Measurements from ENCODE around the gene RAP1A.

DNA sequence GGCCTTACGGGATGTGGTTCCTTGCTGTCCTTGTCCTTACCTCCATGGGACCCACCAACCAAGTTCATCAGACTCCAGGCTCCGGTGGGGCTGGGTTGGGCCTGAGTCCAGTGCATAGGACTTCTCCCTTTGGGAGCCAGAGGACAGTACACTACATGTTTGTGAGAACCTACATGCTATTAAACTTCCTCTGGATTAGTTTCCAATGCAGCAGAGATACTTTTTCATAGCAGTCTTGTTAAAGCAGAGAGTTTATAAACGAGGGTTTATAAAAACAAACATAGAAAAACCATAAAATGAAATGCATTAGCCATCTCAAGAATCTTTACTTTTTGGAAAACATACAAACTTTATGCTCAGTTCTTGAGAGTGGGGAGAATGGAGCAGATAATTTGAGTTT lies 86.3 kb downstream of the RAP1A start:
- TF ChIP-seq, protein P1, sequence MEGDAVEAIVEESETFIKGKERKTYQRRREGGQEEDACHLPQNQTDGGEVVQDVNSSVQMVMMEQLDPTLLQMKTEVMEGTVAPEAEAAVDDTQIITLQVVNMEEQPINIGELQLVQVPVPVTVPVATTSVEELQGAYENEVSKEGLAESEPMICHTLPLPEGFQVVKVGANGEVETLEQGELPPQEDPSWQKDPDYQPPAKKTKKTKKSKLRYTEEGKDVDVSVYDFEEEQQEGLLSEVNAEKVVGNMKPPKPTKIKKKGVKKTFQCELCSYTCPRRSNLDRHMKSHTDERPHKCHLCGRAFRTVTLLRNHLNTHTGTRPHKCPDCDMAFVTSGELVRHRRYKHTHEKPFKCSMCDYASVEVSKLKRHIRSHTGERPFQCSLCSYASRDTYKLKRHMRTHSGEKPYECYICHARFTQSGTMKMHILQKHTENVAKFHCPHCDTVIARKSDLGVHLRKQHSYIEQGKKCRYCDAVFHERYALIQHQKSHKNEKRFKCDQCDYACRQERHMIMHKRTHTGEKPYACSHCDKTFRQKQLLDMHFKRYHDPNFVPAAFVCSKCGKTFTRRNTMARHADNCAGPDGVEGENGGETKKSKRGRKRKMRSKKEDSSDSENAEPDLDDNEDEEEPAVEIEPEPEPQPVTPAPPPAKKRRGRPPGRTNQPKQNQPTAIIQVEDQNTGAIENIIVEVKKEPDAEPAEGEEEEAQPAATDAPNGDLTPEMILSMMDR (IDR thresholded peaks at IDR 0.05; ENCODE audit: low read depth, low read length, poor library complexity, severe bottlenecking) = no peak
- TF ChIP-seq EZH2phosphoT487 (IDR thresholded peaks at IDR 0.05; ENCODE audit: borderline replicate concordance, low read length) = no peak

All from DOHH2 (cell line).